Ishikawa (cell line): ENCODE measurements around the gene LIMCH1.

Source experiments
- CEBPB ChIP-seq: IDR thresholded peaks from 2 replicates; pipeline ENCODE4 v1.6.1; 2012
- CREB1 ChIP-seq: IDR thresholded peaks from 2 replicates; pipeline ENCODE4 v1.6.1; 2012; ENCODE audit warnings: low read depth
- EGR1 ChIP-seq: IDR thresholded peaks from 2 replicates; pipeline ENCODE4 v1.6.1; 2012
- EP300 ChIP-seq: IDR thresholded peaks from 2 replicates; pipeline ENCODE4 v1.6.1; 2012; ENCODE audit warnings: borderline replicate concordance
- FOXM1 ChIP-seq: IDR thresholded peaks from 2 replicates; pipeline ENCODE4 v1.6.1; 2012; ENCODE audit warnings: low read depth, borderline replicate concordance
- NFIC ChIP-seq: IDR thresholded peaks from 2 replicates; pipeline ENCODE4 v1.6.1; 2012
- RAD21 ChIP-seq: IDR thresholded peaks from 2 replicates; pipeline ENCODE4 v1.6.1; 2012; ENCODE audit warnings: low read depth
- REST ChIP-seq: IDR thresholded peaks from 2 replicates; pipeline ENCODE4 v1.6.1; 2012; ENCODE audit warnings: low read depth, mild to moderate bottlenecking
- TAF1 ChIP-seq: IDR thresholded peaks from 2 replicates; pipeline ENCODE4 v1.6.1; 2012; ENCODE audit warnings: low read depth, mild to moderate bottlenecking
- TCF12 ChIP-seq: IDR thresholded peaks from 2 replicates; pipeline ENCODE4 v1.6.1; 2012; ENCODE audit warnings: low read depth
- TEAD4 ChIP-seq: IDR thresholded peaks from 2 replicates; pipeline ENCODE4 v1.6.1; 2012
- USF1 ChIP-seq: IDR thresholded peaks from 2 replicates; pipeline ENCODE4 v1.6.1; 2012
- YY1 ChIP-seq: IDR thresholded peaks from 2 replicates; pipeline ENCODE4 v1.6.1; 2012; ENCODE audit warnings: low read depth
- ZBTB7A ChIP-seq: IDR thresholded peaks from 2 replicates; pipeline ENCODE4 v1.6.1; 2012; ENCODE audit warnings: low read depth
- TF ChIP-seq, protein P1 (sequence below): IDR thresholded peaks from 2 replicates; pipeline ENCODE4 v1.6.1; 2012

Gene LIMCH1

GRCh38 chr4:41640906-41641305 is 102.9 kb downstream of the LIMCH1 start:
- TF ChIP-seq TEAD4 (no peak), NFIC (0 out of 2 replicates have a peak, but pooled peaks have one; percentile 22)

GRCh38 chr4:41643331-41643730 is 105.4 kb downstream of the LIMCH1 start:
- no peak for TF ChIP-seq EP300

DNA sequence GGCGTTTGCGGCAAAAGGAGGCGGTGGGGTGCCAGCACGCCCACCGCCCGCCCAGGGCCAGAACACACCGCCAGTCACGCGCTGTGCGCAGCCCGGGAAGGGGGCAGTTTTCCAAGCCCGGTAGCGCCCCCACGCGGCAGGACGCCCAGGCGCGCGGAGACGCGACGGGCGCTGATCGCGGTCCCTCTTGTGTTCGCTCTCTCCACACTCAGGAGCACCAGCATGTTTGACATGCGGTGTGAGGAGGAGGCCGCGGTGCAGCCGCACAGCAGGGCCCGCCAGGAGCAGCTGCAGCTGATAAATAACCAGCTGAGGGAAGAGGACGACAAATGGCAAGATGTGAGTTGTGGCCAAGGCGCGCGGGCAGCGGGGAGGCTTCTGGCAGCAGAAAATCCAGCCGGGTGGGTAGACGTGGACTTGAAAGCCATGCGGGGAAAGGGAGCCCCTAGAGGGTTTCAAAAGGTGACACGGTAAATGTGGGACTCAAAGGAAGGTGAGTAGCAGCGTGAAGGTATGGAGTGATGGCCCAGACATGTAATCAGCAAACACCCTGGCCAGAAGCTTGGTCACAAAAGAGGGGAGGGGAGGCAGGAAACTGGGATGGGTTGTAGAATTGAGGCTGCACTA is 106.4 kb downstream of the LIMCH1 start:
- TF ChIP-seq FOXM1 = no peak
- TF ChIP-seq YY1 = no peak
- TF ChIP-seq, protein P1, sequence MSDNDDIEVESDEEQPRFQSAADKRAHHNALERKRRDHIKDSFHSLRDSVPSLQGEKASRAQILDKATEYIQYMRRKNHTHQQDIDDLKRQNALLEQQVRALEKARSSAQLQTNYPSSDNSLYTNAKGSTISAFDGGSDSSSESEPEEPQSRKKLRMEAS = no peak
- TF ChIP-seq TAF1 = no peak

DNA sequence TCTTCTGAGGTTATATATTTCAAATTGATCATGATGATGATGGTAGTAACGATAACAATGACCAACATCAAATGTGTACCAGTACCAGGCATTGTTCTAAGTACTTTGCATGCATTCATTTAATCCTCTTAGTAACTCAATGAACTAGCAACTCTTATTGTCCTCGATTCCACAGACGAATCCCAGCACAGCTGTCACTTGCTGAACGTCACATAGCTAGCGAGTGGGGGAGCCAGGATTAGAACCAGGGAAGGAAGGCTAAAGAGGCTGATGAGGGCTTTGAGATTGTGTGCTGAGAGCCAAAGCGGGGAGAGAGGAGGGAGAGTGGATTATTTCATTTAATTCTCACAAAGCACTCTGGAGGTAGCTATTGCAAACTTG is 106.9 kb downstream of the LIMCH1 start:
- TF ChIP-seq REST (no peak), NFIC (no peak), CEBPB (no peak), TAF1 (no peak), EP300 (no peak)

GRCh38 chr4:41645728-41646390 is 107.9 kb downstream of the LIMCH1 start:
- TF ChIP-seq FOXM1 (no peak), CREB1 (no peak), ZBTB7A (no peak), NFIC (no peak), EP300 (no peak), EGR1 (no peak), TAF1 (no peak), USF1 (no peak), TEAD4 (no peak), REST (no peak), CEBPB (no peak), TCF12 (no peak), YY1 (no peak), RAD21 (no peak)
- TF ChIP-seq, protein P1 = no peak

- no peak for TF ChIP-seq CEBPB
- TF ChIP-seq TEAD4 = no peak
- no peak for TF ChIP-seq ZBTB7A
- TF ChIP-seq FOXM1 = no peak
- TF ChIP-seq, protein P1 = no peak
- no peak for TF ChIP-seq CREB1
- no peak for TF ChIP-seq TCF12
- TF ChIP-seq TAF1 = no peak
- no peak for TF ChIP-seq RAD21
- TF ChIP-seq EGR1 = no peak
- TF ChIP-seq YY1 = no peak
- no peak for TF ChIP-seq NFIC
- TF ChIP-seq USF1 = no peak
- TF ChIP-seq EP300 = no peak
- no peak for TF ChIP-seq REST
Observed at GRCh38 chr4:41646862-41647261, 108.9 kb downstream of the LIMCH1 start.
